GM23338 (cell line): ENCODE measurements around the gene GNAT1. TPM values are rescaled to one million over a fixed set of nuclear protein-coding genes. Genes with fewer than 3 reads are reported as not detected.

Source experiments
- ATAC-seq: fragments of 200-7000 bp; cut with Tn5 transposase; 3 replicates; pipeline ENCODE4 v1.9.1; 2020
- DNase-seq: peaks from one replicate; pipeline ENCODE4 v3.0.0-alpha.2; 2015; ENCODE audit warnings: low spot score
- H2AFZ ChIP-seq: fragments of 200-600 bp; sonication (generic); 2 replicates; pipeline ENCODE4 v1.8.0; 2016; ENCODE audit warnings: antibody characterized with exemption, mild to moderate bottlenecking, moderate library complexity
- H3F3A ChIP-seq: fragments of 200-600 bp; sonication (generic); replicated peaks from 2 replicates; pipeline ENCODE4 v1.8.0; 2017; ENCODE audit warnings: antibody characterized with exemption, mixed run types, low read depth
- H3K27ac ChIP-seq: fragments of 200-600 bp; sonication (generic); 2 replicates; pipeline ENCODE4 v1.6.1; 2016; ENCODE audit warnings: low read depth
- H3K27me3 ChIP-seq: fragments of 200-600 bp; sonication (generic); 2 replicates; pipeline ENCODE4 v1.8.0; 2016; ENCODE audit warnings: mild to moderate bottlenecking, mixed run types, moderate library complexity; ENCODE audit not compliant: insufficient read depth
- H3K36me3 ChIP-seq: fragments of 200-600 bp; sonication (generic); 2 replicates; pipeline ENCODE4 v1.8.0; 2016; ENCODE audit warnings: mild to moderate bottlenecking; ENCODE audit not compliant: insufficient read depth
- H3K4me1 ChIP-seq: fragments of 200-600 bp; sonication (generic); 2 replicates; pipeline ENCODE4 v1.8.0; 2016; ENCODE audit warnings: mild to moderate bottlenecking, moderate library complexity; ENCODE audit not compliant: insufficient read depth
- H3K4me2 ChIP-seq: fragments of 200-600 bp; sonication (generic); 2 replicates; pipeline ENCODE4 v1.7.1; 2017; ENCODE audit warnings: mixed run types
- H3K4me3 ChIP-seq: fragments of 200-600 bp; sonication (generic); 2 replicates; pipeline ENCODE4 v1.6.1; 2016; ENCODE audit warnings: mixed run types
- H3K79me2 ChIP-seq: fragments of 200-600 bp; sonication (generic); replicated peaks from 2 replicates; pipeline ENCODE4 v1.8.0; 2017; ENCODE audit warnings: mild to moderate bottlenecking; ENCODE audit not compliant: insufficient read depth
- H3K9me2 ChIP-seq: fragments of 200-600 bp; sonication (generic); 2 replicates; pipeline ENCODE4 v1.8.0; 2017; ENCODE audit not compliant: insufficient read depth
- H4K20me1 ChIP-seq: fragments of 200-600 bp; sonication (generic); replicated peaks from 2 replicates; pipeline ENCODE4 v1.8.0; 2017; ENCODE audit warnings: mild to moderate bottlenecking; ENCODE audit not compliant: insufficient read depth
- H3K27ac Mint-ChIP-seq: 2 replicates; pipeline ENCODE4 v1.8.0; 2020; ENCODE audit warnings: inconsistent platforms, mild to moderate bottlenecking, moderate library complexity, mixed read lengths
- H3K27me3 Mint-ChIP-seq: 3 replicates; pipeline ENCODE4 v1.8.0; 2022; ENCODE audit warnings: low read depth, mild to moderate bottlenecking, moderate library complexity, mixed read lengths, inconsistent platforms; ENCODE audit not compliant: insufficient read depth, poor library complexity
- H3K36me3 Mint-ChIP-seq: 3 replicates; pipeline ENCODE4 v1.8.0; 2021; ENCODE audit warnings: low read depth, mild to moderate bottlenecking, inconsistent platforms, moderate library complexity, mixed read lengths
- H3K4me1 Mint-ChIP-seq: 3 replicates; pipeline ENCODE4 v1.8.0; 2020; ENCODE audit warnings: mild to moderate bottlenecking, inconsistent platforms, mixed read lengths
- H3K4me3 Mint-ChIP-seq: 3 replicates; pipeline ENCODE4 v1.8.0; 2021; ENCODE audit warnings: moderate library complexity, mild to moderate bottlenecking, inconsistent platforms, mixed read lengths
- H3K9me3 Mint-ChIP-seq: 3 replicates; pipeline ENCODE4 v1.8.0; 2020; ENCODE audit warnings: moderate library complexity, mild to moderate bottlenecking, inconsistent platforms, mixed read lengths
- CREB1 ChIP-seq: fragments of 250-450 bp; sonication (Bioruptor Pico); IDR thresholded peaks from 2 replicates; pipeline ENCODE4 v1.5.0; 2020; ENCODE audit warnings: low read depth, mild to moderate bottlenecking, moderate library complexity
- EZH2 ChIP-seq: fragments of 200-600 bp; sonication (generic); IDR thresholded peaks from one replicate; pipeline ENCODE4 v1.8.0; 2017; ENCODE audit warnings: antibody characterized with exemption, mild to moderate bottlenecking, low read depth; ENCODE audit not compliant: unreplicated experiment
- EZH2phosphoT487 ChIP-seq: fragments of 200-600 bp; sonication (generic); IDR thresholded peaks from one replicate; pipeline ENCODE4 v1.8.1; 2018; ENCODE audit warnings: antibody characterized with exemption; ENCODE audit not compliant: unreplicated experiment
- JUNB ChIP-seq: IDR thresholded peaks from one replicate; pipeline ENCODE4 v1.6.1; 2016; ENCODE audit warnings: antibody characterized with exemption; ENCODE audit not compliant: unreplicated experiment
- NANOG ChIP-seq: IDR thresholded peaks from 2 replicates; pipeline ENCODE4 v1.6.1; 2016; ENCODE audit warnings: antibody characterized with exemption, borderline replicate concordance
- POLR2AphosphoS5 ChIP-seq: IDR thresholded peaks from 2 replicates; pipeline ENCODE4 v1.6.1; 2016; ENCODE audit warnings: antibody characterized with exemption, low read depth
- STAT1 ChIP-seq: IDR thresholded peaks from one replicate; pipeline ENCODE4 v1.6.1; 2016; ENCODE audit warnings: antibody characterized with exemption; ENCODE audit not compliant: unreplicated experiment
- ZNF114 ChIP-seq: fragments of 250-450 bp; sonication (Bioruptor Pico); IDR thresholded peaks from 2 replicates; pipeline ENCODE4 v1.5.0; 2020; ENCODE audit warnings: mild to moderate bottlenecking, moderate library complexity
- ZNF331 ChIP-seq: fragments of 250-450 bp; sonication (Bioruptor Pico); IDR thresholded peaks from 2 replicates; pipeline ENCODE4 v1.5.0; 2020; ENCODE audit warnings: low read depth, mild to moderate bottlenecking, moderate library complexity
- polyA plus RNA-seq: library from polyadenylated mRNA; unstranded; fragments of >200 nt; fragmentation: Nextera tagmentation; extraction: Ambion mirVana; gene quantifications from 2 replicates; pipeline ENCODE4 v1.2.1, GENCODE V29; 2016
- total RNA-seq: library from RNA; depleted of rRNA; stranded (reverse); fragments of >200 nt; shearing (Covaris generic); gene quantifications from 2 replicates; pipeline ENCODE4 v1.2.3, GENCODE V29; 2014
- TF ChIP-seq, protein P1 (sequence below): IDR thresholded peaks from 2 replicates; pipeline ENCODE4 v1.6.1; 2016; ENCODE audit warnings: antibody characterized with exemption
- TF ChIP-seq, protein P2 (sequence below): IDR thresholded peaks from one replicate; pipeline ENCODE4 v1.6.1; 2018; ENCODE audit warnings: antibody characterized with exemption; ENCODE audit not compliant: unreplicated experiment
- TF ChIP-seq, protein P3 (sequence below): fragments of 250-450 bp; sonication (Bioruptor Pico); IDR thresholded peaks from 2 replicates; pipeline ENCODE4 v1.5.0; 2020; ENCODE audit warnings: mild to moderate bottlenecking, moderate library complexity
- TF ChIP-seq, protein P4 (sequence below), 2 experiments: fragments of 200-600 bp in 1 of 2; sonication (generic) in 1 of 2; conservative IDR thresholded peaks; 2 replicates each; pipeline versions ENCODE4 v1.5.1 to v1.6.1; 2016 to 2017; ENCODE audit warnings: antibody characterized with exemption in 2 of 2, low read depth in 2 of 2, mild to moderate bottlenecking in 2 of 2, moderate library complexity in 1 of 2

The GNAT1 gene
- total and polyA plus RNA-seq, 2 experiments from 2014 or later, result not detected

DNA sequence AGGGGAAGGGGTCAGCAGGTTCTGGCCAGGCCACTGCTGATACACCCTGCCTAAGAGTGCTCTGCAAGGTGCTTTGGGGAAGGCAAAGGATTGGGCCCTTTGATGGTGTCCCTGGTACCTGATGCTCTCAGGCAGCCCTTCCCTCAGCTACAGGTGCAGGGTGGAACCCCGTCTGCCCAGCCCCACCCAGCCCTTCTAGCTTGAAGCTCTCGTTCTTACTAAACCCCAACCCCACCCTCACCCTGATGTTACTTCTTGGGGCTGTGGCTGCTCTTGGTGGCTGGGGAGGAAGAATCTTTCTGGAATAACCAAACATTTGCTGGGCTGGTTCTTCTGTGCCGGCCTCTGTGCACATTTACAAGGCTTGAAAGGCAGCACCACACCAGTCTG, 51.0 kb downstream of the GNAT1 start:
- ATAC-seq (no peak), DNase-seq (no peak)
- Mint-ChIP-seq H3K4me3 (peak overlapping the region; percentile 37; the same call in 2 of the 3 replicates), H3K27me3 (peaks cover 21% of the 10 kb centered on the region), H3K36me3 (peaks cover 15% of the 10 kb centered on the region), H3K27ac (peak overlapping the region; percentile 96), H3K4me1 (peaks cover 92% of the 10 kb centered on the region), H3K9me3 (no peaks in the 10 kb centered on the region)
- peaks cover 79% of the 10 kb centered on the region for H3K4me1 ChIP-seq
- no peak overlapping the region for H2AFZ ChIP-seq
- no peaks in the 10 kb centered on the region for H3K36me3 ChIP-seq
- 0 out of 2 replicates have a peak overlapping the region, but pooled peaks have one; percentile 36 for H3K4me3 ChIP-seq
- peaks cover 31% of the 10 kb centered on the region for H3F3A ChIP-seq
- H4K20me1 ChIP-seq, result peaks cover 40% of the 10 kb centered on the region
- H3K9me2 ChIP-seq, result no peaks in the 10 kb centered on the region
- H3K27me3 ChIP-seq, result no peaks in the 10 kb centered on the region
- TF ChIP-seq EZH2 (no peak), NANOG (no peak), ZNF331 (CRISPR knock-in tag) (no peak), STAT1 (no peak), JUNB (no peak), POLR2AphosphoS5 (no peak), ZNF114 (no peak), EZH2phosphoT487 (no peak), CREB1 (CRISPR knock-in tag) (no peak)
- TF ChIP-seq, protein P1, sequence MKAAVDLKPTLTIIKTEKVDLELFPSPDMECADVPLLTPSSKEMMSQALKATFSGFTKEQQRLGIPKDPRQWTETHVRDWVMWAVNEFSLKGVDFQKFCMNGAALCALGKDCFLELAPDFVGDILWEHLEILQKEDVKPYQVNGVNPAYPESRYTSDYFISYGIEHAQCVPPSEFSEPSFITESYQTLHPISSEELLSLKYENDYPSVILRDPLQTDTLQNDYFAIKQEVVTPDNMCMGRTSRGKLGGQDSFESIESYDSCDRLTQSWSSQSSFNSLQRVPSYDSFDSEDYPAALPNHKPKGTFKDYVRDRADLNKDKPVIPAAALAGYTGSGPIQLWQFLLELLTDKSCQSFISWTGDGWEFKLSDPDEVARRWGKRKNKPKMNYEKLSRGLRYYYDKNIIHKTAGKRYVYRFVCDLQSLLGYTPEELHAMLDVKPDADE, result no peak
- TF ChIP-seq, protein P2, sequence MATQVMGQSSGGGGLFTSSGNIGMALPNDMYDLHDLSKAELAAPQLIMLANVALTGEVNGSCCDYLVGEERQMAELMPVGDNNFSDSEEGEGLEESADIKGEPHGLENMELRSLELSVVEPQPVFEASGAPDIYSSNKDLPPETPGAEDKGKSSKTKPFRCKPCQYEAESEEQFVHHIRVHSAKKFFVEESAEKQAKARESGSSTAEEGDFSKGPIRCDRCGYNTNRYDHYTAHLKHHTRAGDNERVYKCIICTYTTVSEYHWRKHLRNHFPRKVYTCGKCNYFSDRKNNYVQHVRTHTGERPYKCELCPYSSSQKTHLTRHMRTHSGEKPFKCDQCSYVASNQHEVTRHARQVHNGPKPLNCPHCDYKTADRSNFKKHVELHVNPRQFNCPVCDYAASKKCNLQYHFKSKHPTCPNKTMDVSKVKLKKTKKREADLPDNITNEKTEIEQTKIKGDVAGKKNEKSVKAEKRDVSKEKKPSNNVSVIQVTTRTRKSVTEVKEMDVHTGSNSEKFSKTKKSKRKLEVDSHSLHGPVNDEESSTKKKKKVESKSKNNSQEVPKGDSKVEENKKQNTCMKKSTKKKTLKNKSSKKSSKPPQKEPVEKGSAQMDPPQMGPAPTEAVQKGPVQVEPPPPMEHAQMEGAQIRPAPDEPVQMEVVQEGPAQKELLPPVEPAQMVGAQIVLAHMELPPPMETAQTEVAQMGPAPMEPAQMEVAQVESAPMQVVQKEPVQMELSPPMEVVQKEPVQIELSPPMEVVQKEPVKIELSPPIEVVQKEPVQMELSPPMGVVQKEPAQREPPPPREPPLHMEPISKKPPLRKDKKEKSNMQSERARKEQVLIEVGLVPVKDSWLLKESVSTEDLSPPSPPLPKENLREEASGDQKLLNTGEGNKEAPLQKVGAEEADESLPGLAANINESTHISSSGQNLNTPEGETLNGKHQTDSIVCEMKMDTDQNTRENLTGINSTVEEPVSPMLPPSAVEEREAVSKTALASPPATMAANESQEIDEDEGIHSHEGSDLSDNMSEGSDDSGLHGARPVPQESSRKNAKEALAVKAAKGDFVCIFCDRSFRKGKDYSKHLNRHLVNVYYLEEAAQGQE, result no peak
- TF ChIP-seq, protein P3, sequence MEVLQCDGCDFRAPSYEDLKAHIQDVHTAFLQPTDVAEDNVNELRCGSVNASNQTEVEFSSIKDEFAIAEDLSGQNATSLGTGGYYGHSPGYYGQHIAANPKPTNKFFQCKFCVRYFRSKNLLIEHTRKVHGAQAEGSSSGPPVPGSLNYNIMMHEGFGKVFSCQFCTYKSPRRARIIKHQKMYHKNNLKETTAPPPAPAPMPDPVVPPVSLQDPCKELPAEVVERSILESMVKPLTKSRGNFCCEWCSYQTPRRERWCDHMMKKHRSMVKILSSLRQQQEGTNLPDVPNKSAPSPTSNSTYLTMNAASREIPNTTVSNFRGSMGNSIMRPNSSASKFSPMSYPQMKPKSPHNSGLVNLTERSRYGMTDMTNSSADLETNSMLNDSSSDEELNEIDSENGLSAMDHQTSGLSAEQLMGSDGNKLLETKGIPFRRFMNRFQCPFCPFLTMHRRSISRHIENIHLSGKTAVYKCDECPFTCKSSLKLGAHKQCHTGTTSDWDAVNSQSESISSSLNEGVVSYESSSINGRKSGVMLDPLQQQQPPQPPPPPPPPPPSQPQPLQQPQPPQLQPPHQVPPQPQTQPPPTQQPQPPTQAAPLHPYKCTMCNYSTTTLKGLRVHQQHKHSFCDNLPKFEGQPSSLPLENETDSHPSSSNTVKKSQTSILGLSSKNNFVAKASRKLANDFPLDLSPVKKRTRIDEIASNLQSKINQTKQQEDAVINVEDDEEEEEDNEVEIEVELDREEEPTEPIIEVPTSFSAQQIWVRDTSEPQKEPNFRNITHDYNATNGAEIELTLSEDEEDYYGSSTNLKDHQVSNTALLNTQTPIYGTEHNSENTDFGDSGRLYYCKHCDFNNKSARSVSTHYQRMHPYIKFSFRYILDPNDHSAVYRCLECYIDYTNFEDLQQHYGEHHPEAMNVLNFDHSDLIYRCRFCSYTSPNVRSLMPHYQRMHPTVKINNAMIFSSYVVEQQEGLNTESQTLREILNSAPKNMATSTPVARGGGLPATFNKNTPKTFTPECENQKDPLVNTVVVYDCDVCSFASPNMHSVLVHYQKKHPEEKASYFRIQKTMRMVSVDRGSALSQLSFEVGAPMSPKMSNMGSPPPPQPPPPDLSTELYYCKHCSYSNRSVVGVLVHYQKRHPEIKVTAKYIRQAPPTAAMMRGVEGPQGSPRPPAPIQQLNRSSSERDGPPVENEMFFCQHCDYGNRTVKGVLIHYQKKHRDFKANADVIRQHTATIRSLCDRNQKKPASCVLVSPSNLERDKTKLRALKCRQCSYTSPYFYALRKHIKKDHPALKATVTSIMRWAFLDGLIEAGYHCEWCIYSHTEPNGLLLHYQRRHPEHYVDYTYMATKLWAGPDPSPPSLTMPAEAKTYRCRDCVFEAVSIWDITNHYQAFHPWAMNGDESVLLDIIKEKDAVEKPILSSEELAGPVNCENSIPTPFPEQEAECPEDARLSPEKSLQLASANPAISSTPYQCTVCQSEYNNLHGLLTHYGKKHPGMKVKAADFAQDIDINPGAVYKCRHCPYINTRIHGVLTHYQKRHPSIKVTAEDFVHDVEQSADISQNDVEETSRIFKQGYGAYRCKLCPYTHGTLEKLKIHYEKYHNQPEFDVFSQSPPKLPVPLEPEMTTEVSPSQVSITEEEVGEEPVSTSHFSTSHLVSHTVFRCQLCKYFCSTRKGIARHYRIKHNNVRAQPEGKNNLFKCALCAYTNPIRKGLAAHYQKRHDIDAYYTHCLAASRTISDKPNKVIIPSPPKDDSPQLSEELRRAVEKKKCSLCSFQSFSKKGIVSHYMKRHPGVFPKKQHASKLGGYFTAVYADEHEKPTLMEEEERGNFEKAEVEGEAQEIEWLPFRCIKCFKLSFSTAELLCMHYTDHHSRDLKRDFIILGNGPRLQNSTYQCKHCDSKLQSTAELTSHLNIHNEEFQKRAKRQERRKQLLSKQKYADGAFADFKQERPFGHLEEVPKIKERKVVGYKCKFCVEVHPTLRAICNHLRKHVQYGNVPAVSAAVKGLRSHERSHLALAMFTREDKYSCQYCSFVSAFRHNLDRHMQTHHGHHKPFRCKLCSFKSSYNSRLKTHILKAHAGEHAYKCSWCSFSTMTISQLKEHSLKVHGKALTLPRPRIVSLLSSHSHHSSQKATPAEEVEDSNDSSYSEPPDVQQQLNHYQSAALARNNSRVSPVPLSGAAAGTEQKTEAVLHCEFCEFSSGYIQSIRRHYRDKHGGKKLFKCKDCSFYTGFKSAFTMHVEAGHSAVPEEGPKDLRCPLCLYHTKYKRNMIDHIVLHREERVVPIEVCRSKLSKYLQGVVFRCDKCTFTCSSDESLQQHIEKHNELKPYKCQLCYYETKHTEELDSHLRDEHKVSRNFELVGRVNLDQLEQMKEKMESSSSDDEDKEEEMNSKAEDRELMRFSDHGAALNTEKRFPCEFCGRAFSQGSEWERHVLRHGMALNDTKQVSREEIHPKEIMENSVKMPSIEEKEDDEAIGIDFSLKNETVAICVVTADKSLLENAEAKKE, result no peak
- TF ChIP-seq, protein P4, sequence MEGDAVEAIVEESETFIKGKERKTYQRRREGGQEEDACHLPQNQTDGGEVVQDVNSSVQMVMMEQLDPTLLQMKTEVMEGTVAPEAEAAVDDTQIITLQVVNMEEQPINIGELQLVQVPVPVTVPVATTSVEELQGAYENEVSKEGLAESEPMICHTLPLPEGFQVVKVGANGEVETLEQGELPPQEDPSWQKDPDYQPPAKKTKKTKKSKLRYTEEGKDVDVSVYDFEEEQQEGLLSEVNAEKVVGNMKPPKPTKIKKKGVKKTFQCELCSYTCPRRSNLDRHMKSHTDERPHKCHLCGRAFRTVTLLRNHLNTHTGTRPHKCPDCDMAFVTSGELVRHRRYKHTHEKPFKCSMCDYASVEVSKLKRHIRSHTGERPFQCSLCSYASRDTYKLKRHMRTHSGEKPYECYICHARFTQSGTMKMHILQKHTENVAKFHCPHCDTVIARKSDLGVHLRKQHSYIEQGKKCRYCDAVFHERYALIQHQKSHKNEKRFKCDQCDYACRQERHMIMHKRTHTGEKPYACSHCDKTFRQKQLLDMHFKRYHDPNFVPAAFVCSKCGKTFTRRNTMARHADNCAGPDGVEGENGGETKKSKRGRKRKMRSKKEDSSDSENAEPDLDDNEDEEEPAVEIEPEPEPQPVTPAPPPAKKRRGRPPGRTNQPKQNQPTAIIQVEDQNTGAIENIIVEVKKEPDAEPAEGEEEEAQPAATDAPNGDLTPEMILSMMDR (conservative IDR thresholded peaks at IDR 0.05; ENCODE audit: low read depth in 2 of 2), result no peak
- H3K79me2 ChIP-seq, result peaks cover 91% of the 10 kb centered on the region
- H3K4me2 ChIP-seq, result peak overlapping the region; percentile 84
- H3K27ac ChIP-seq, result no peak overlapping the region; the same call in 1 of the 2 replicates
